Heart left ventricle (tissue), 13 donors: ENCODE data around the gene MARCHF10.

ENCODE experiments used
- POLR2A ChIP-seq, 2 donors: fragments of 450-650 bp; IDR thresholded peaks; one replicate each; pipeline ENCODE4 v1.6.1; 2017; ENCODE audit warnings: antibody characterized with exemption in 2 of 2, mild to moderate bottlenecking in 2 of 2, moderate library complexity in 2 of 2
- TF ChIP-seq, protein P1 (sequence below), 12 donors: fragments of 200-600 bp; sonication (generic) in 4 of 12; IDR thresholded peaks; one replicate each; pipeline versions ENCODE4 v1.5.0 to v1.8.0; 2018 to 2022; ENCODE audit warnings: antibody characterized with exemption in 12 of 12, mild to moderate bottlenecking in 5 of 12
- donor health status: ischemic (EF 13 %, LVEDD 7.1; RV severe dilation, severe dysfunction).
- donor health status: DM: no; HTN: yes; CAD: no.
- donor health status: DM: no; HTN: no; CAD: no.
- donor health status: ischemic (EF 25% LVEDD 6.9; RV normal size, moderate dysfunction).
- donor health status: ischemic (EF 25% LVEDD 5.7; RV mildly dilated, moderate dysfunction).
- donor health status: ischemic (EF 35%, LVEDD 5.7; RV mildly dilated, moderate dysfunction).
- donor health status: nonischemic (EF 11% LVEDD 7.7; RV severe dilation, severe dysfunction).
- donor health status: DM: yes; HTN: yes; CAD: no.
- donor health status: PGD.
- donor health status: ischemic (EF 29% LVEDD 5.4; RV normal size, mild dysfunction).
- donor health status: nonischemic (EF 23%, LVEDD 6.1; RV moderate dilation, normal function).

DNA sequence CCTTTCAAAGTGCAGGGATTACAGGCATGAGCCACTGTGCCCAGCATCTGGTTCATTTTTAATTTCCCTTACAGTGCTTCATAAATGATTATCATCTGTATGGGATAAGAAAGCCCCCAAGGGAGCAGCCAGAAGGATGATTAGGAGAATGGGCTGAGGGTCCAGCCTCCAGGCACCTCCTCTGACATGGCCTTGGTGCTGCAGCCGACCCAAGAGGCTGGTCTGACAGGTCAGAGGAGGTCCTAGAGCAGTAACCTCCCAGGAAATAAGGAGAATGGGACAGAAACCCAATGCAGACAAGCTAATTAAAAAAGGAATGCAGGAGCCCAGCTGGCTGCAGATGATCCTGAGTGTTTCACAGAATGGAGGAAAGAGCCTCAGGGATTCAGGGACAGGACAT lies 151.7 kb downstream of the MARCHF10 start:
- TF ChIP-seq, protein P1, sequence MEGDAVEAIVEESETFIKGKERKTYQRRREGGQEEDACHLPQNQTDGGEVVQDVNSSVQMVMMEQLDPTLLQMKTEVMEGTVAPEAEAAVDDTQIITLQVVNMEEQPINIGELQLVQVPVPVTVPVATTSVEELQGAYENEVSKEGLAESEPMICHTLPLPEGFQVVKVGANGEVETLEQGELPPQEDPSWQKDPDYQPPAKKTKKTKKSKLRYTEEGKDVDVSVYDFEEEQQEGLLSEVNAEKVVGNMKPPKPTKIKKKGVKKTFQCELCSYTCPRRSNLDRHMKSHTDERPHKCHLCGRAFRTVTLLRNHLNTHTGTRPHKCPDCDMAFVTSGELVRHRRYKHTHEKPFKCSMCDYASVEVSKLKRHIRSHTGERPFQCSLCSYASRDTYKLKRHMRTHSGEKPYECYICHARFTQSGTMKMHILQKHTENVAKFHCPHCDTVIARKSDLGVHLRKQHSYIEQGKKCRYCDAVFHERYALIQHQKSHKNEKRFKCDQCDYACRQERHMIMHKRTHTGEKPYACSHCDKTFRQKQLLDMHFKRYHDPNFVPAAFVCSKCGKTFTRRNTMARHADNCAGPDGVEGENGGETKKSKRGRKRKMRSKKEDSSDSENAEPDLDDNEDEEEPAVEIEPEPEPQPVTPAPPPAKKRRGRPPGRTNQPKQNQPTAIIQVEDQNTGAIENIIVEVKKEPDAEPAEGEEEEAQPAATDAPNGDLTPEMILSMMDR (IDR thresholded peaks at IDR 0.05) = no peak
- no peak for TF ChIP-seq POLR2A (IDR thresholded peaks at IDR 0.05)
